HG02884 (cell line): ENCODE data around the gene AXIN1.
"Not testable (repeated sequence)": the region's sequence is repeated elsewhere in the genome, so short reads cannot be mapped to it uniquely, and the experiment has no call there.

Experiments
- ATAC-seq: cut with Tn5 transposase; IDR thresholded peaks from one replicate; pipeline ENCODE4 v1.9.1; 2021; ENCODE audit warnings: mild to moderate bottlenecking, moderate library complexity; ENCODE audit not compliant: unreplicated experiment

Gene AXIN1

GRCh38 chr16:334861-335632, 17.5 kb downstream of the AXIN1 start:
- ATAC-seq, result not testable (repeated sequence)

DNA sequence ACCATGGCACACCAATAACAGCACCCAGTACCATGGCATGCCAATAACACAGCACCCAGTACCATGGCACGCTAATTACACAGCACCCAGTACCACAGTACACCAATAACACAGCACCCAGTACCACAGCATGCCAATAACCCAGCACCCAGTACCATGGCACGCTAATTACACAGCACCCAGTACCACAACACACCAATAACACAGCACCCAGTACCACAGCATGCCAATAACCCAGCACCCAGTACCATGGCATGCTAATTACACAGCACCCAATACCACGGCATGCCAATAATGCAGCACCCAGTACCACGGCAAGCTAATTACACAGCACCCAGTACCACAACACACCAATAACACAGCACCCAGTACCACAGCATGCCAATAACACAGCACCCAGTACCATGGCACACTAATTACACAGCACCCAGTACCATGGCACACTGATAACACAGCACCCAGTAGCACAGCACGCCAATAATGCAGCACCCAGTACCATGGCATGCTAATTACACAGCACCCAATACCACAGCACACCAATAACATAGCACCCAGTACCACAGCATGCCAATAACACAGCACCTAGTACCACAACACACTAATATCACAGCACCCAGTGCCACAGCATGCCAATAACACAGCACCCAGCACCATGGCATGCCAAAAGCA, 18.2 kb downstream of the AXIN1 start:
- ATAC-seq, result not testable (repeated sequence)

GRCh38 chr16:333406-334094, 19.0 kb downstream of the AXIN1 start:
- ATAC-seq, result no peak

GRCh38 chr16:331181-331814, 21.2 kb downstream of the AXIN1 start:
- not testable (repeated sequence) for ATAC-seq

GRCh38 chr16:330741-331140, 21.8 kb downstream of the AXIN1 start:
- no peak for ATAC-seq

DNA sequence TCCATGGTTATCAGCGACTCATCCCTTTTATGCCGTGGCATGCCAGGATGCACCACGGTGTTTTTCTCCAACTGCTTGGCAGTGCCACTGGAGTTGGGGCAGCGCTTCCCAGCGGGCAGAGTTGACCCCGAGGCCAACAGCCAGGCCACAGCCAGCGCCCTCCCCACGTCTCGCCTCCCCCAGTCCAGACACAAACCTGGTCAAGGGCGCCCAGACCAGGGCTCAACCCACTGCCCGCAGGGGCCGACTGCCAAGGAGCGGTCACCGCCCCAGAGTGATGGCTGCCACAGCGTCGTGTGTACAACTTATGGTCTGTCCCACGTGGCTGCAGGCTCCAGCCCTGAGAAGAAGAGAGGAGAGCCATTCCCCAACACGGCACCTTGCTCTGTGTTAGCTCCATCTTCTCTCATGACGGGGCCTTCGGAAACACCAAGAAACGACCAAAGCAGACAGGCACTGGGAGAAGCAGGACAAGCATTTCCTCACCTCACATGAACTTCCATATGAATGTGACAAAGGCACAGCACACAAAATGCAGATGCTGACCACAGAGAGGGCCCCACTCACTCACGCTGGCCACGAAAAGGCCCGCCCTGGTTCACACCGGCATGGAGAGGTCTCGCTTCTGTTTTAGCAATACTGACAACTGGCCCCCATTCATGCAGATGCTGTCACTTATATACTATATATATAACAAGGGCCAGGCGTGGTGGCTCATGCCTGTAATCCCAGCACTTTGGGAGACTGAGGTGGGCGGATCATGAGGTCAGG, 27.0 kb downstream of the AXIN1 start:
- no peak for ATAC-seq

- ATAC-seq, result no peak
These were observed 27.8 kb downstream of the AXIN1 start for GRCh38 chr16:324451-325334.

DNA sequence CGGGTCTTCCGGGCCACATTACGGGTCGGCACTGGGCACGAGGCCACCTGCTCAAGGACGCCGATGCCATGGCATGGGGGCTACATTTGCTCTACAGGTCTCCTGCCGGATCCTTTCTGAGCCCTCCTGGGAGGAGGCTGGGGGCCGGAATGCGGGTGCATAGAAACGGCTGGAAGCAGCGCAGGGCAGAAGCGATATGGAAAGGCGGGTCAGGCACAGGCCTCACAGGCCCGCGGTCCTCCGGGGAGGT, 28.4 kb downstream of the AXIN1 start:
- no peak for ATAC-seq

GRCh38 chr16:322476-323143, 29.9 kb downstream of the AXIN1 start:
- ATAC-seq, result no peak

DNA sequence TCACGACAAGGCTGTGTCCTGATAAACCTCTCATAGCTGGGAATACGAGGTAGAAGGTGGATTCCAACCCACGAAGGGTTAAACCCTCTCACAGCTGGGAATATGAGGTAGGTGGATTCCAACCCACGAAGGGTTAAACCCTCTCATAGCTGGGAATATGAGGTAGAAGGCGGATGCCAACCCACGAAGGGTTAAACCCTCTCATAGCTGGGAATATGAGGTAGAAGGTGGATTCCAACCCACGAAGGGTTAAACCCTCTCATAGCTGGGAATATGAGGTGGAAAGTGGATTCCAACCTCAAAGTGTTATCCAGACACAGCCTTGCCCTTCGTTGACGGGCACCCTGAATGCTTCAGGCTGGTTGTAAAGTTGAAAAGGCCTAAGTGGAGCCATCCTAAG, 31.0 kb downstream of the AXIN1 start:
- ATAC-seq, result no peak

- no peak for ATAC-seq
These were observed 32.3 kb downstream of the AXIN1 start for GRCh38 chr16:320206-320605.

GRCh38 chr16:318628-319027, 33.9 kb downstream of the AXIN1 start:
- no peak for ATAC-seq

GRCh38 chr16:317583-317982, 34.9 kb downstream of the AXIN1 start:
- ATAC-seq, result no peak

DNA sequence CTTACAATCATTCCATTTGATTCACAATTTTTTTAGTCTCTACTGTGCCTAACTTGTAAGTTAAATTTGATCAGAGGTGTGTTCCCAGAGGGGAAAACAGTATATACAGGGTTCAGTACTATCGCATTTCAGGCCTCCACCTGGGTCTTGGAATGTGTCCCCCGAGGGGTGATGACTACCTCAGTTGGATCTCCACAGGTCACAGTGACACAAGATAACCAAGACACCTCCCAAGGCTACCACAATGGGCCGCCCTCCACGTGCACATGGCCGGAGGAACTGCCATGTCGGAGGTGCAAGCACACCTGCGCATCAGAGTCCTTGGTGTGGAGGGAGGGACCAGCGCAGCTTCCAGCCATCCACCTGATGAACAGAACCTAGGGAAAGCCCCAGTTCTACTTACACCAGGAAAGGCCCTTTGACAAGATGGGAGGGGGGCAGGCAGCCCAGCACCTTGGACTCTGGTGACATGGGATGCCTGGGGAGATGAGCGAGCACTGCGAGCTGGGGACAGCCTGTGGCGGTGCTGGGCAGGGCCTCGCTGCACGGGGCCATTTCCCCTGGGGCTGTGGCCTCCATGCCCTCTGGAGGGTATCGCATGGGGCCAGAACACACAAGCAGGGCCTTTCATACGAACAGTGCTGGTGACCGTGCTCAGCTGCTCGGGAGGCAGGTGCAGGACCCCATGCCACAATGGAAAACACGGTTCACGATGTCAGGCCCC, 35.6 kb downstream of the AXIN1 start:
- no peak for ATAC-seq

DNA sequence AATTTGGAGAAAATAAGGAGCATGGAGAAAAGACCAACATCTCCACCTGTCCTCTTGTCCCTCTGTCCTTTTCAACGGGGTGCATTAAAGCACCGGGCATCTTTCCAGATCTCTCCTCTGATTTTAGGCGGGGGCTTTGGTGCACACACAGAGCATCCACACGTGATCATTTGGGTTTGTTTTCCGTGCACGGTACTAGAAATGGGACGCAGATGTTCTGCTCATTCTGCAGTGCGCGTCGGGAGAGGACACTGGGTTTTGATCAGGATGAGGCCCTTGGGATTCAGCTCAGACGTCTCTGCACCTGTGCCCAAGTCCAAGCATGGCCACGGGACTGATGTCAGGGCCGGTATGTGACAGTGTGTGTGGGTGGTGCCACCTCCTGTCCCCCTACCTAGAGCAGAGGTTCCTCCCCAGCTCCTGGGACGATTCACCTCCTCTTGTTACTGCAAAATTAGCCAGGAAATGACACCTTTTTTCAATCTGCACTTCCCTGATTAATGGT, 37.7 kb downstream of the AXIN1 start:
- no peak for ATAC-seq

DNA sequence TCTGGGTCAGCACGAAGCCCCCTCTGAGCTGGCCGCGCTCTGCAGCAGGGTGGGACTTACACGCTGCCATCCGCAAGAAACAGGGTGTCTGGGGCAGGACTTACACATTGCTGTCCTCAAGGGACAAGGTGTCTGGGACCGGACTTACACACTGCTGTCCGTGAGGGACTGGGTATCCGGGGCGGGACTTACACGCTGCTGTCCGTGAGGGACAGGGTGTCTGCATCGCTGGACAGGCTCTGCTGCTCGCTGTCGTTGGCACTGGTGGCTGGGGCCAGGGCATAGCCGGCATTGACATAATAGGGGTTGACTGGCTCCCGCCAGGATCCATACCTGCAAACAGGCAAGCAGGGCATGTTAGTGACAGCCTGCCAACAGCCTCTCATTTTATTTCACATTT, 38.2 kb downstream of the AXIN1 start:
- no peak for ATAC-seq

- no peak for ATAC-seq
These were observed 40.8 kb downstream of the AXIN1 start for GRCh38 chr16:311725-312124.

DNA sequence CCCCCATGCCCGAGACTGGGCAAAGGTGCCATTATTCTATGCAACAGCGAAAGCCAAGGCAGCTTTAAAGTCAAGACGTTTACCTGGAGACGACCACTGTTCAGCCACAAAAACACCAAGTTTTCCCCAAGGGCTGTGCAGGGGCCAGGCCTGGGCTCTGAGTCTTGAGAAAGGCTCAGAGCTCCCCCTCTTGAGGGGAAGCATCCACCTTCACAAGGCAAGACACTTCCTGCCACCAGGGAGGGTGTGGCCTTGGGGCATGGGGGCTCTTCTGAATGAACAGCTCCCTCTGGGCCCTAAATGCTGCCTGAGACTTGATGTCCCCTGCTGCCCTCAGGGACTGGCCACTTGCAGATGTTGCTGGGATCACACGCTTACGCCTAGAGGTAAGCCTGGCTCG, 43.0 kb downstream of the AXIN1 start:
- ATAC-seq, result no peak
